HL-60 (cell line): ENCODE results near the gene PROZ.

Experiments
- POLR2AphosphoS5 ChIP-seq: IDR thresholded peaks from 2 replicates; pipeline ENCODE4 v1.6.1; 2012; ENCODE audit warnings: low read depth
- SPI1 ChIP-seq: IDR thresholded peaks from 2 replicates; pipeline ENCODE4 v1.6.1; 2012; ENCODE audit warnings: low read depth, mild to moderate bottlenecking, borderline replicate concordance
- TF ChIP-seq, protein P1 (sequence below): IDR thresholded peaks from one replicate; pipeline ENCODE4 v1.5.1; 2011; ENCODE audit warnings: low read length, control low read depth, inconsistent platforms; ENCODE audit not compliant: insufficient read depth
- TF ChIP-seq, protein P2 (sequence below): IDR thresholded peaks from 2 replicates; pipeline ENCODE4 v1.6.1; 2012; ENCODE audit warnings: low read depth; ENCODE audit not compliant: insufficient replicate concordance

DNA sequence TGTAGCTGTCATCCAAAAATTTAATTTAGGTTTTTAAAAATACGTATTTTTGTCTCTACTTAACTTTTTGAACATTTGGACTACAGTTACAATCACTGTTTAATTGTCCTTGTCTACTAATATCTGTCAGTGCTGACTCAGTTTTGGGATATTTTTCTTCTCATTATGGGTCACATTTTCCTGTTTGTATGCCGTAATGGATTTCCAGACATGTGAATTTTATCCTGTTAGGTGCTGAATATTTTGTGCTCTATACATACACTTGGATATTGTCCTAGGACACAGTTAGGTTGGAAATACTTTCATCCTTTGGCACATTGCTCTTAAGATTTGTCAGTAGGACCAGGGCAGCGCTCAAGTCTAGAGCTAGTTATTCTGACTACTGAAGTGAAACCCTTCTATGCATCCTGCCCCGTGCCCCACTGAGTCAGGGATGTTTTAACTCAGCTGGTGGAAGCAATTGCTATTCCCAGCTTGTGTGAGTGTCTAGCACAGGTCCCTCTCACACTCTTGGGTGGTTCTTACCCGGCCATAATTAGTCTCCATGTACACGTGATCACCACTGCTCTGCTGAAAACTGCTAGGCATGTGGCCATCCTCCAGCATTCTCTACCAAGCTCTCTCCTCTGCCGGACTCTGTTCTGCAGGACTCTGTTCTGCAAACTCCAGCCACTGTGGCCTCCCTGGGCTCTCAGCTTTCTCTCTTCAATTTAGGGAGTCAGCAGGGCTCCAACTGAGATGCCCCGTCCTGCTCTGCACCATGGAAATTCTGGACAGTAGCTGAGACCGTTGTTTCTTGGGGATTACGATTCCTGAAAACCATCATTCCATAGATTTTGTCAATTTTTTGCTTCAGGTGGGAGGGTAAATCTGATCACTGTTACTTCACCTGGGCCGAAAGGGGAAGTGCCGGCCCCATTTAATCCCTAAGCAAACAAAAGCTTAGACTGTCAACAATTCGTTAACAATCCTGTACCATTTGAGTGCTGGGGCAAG, 11.1 kb downstream of the PROZ start:
- TF ChIP-seq, protein P1, sequence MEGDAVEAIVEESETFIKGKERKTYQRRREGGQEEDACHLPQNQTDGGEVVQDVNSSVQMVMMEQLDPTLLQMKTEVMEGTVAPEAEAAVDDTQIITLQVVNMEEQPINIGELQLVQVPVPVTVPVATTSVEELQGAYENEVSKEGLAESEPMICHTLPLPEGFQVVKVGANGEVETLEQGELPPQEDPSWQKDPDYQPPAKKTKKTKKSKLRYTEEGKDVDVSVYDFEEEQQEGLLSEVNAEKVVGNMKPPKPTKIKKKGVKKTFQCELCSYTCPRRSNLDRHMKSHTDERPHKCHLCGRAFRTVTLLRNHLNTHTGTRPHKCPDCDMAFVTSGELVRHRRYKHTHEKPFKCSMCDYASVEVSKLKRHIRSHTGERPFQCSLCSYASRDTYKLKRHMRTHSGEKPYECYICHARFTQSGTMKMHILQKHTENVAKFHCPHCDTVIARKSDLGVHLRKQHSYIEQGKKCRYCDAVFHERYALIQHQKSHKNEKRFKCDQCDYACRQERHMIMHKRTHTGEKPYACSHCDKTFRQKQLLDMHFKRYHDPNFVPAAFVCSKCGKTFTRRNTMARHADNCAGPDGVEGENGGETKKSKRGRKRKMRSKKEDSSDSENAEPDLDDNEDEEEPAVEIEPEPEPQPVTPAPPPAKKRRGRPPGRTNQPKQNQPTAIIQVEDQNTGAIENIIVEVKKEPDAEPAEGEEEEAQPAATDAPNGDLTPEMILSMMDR, result no peak
- TF ChIP-seq, protein P2, sequence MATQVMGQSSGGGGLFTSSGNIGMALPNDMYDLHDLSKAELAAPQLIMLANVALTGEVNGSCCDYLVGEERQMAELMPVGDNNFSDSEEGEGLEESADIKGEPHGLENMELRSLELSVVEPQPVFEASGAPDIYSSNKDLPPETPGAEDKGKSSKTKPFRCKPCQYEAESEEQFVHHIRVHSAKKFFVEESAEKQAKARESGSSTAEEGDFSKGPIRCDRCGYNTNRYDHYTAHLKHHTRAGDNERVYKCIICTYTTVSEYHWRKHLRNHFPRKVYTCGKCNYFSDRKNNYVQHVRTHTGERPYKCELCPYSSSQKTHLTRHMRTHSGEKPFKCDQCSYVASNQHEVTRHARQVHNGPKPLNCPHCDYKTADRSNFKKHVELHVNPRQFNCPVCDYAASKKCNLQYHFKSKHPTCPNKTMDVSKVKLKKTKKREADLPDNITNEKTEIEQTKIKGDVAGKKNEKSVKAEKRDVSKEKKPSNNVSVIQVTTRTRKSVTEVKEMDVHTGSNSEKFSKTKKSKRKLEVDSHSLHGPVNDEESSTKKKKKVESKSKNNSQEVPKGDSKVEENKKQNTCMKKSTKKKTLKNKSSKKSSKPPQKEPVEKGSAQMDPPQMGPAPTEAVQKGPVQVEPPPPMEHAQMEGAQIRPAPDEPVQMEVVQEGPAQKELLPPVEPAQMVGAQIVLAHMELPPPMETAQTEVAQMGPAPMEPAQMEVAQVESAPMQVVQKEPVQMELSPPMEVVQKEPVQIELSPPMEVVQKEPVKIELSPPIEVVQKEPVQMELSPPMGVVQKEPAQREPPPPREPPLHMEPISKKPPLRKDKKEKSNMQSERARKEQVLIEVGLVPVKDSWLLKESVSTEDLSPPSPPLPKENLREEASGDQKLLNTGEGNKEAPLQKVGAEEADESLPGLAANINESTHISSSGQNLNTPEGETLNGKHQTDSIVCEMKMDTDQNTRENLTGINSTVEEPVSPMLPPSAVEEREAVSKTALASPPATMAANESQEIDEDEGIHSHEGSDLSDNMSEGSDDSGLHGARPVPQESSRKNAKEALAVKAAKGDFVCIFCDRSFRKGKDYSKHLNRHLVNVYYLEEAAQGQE, result no peak
- no peak for TF ChIP-seq POLR2AphosphoS5
- TF ChIP-seq SPI1, result peak; percentile 38; the same call in 1 of the 2 replicates
